Thymus (tissue), 11 donors: ENCODE measurements around the gene MT1HL1. TPM values are rescaled to one million over a fixed set of nuclear protein-coding genes. Genes with fewer than 3 reads are reported as not detected.
"Not testable (repeated sequence)": the region's sequence is repeated elsewhere in the genome, so short reads cannot be mapped to it uniquely, and the experiment has no call there.

Experiments used
- DNase-seq, 9 donors: peaks; one replicate each; pipeline ENCODE4 v3.0.0-alpha.2; 2013; ENCODE audit warnings: low spot score in 9 of 9, low read depth in 6 of 9, missing footprints in 1 of 9
- H3K27ac ChIP-seq, 2 donors: one replicate each; pipeline ENCODE4 v1.5.1; 2013; ENCODE audit warnings: control low read depth in 1 of 2, low read depth in 1 of 2, low read length in 1 of 2, mild to moderate bottlenecking in 1 of 2, moderate library complexity in 1 of 2
- H3K27me3 ChIP-seq, 2 donors: one replicate each; pipeline ENCODE4 v1.5.1; 2013; ENCODE audit warnings: low read length in 1 of 2; ENCODE audit not compliant: control insufficient read depth in 2 of 2, insufficient read depth in 1 of 2
- H3K36me3 ChIP-seq, 2 donors: one replicate each; pipeline ENCODE4 v1.5.1; 2013; ENCODE audit warnings: low read length in 1 of 2, mild to moderate bottlenecking in 1 of 2, moderate library complexity in 1 of 2; ENCODE audit not compliant: control insufficient read depth in 2 of 2, insufficient read depth in 2 of 2
- H3K4me1 ChIP-seq, 2 donors: one replicate each; pipeline ENCODE4 v1.5.1; 2013; ENCODE audit warnings: low read length in 2 of 2; ENCODE audit not compliant: control insufficient read depth in 2 of 2, insufficient read depth in 2 of 2
- H3K4me3 ChIP-seq, 2 donors: one replicate each; pipeline ENCODE4 v1.5.1; 2013; ENCODE audit warnings: low read length in 2 of 2, control low read depth in 1 of 2, mild to moderate bottlenecking in 1 of 2
- H3K9me3 ChIP-seq, 2 donors: one replicate each; pipeline ENCODE4 v1.5.1; 2013; ENCODE audit warnings: low read length in 1 of 2, mild to moderate bottlenecking in 1 of 2; ENCODE audit not compliant: control insufficient read depth in 2 of 2, insufficient read depth in 1 of 2
- WGBS: extraction: QIAGEN DNeasy Blood & Tissue Kit; methylation state at CpG from one replicate; pipeline ENCODE4 v1.1.7; 2013; 5-methylcytosine and 5-hydroxymethylcytosine counted together
- polyA plus RNA-seq: library from polyadenylated mRNA; stranded (reverse); fragments of 200-250 nt; gene quantifications from one replicate; pipeline ENCODE4 v1.2.3, GENCODE V29; 2013
- total RNA-seq: library from RNA; stranded (reverse); fragments of 120-200 nt; gene quantifications from one replicate; pipeline ENCODE4 v1.2.4, GENCODE V29; 2013
- donor health status: healthy.

MT1HL1 gene
- total and polyA plus RNA-seq, 2 donors: not detected

DNA sequence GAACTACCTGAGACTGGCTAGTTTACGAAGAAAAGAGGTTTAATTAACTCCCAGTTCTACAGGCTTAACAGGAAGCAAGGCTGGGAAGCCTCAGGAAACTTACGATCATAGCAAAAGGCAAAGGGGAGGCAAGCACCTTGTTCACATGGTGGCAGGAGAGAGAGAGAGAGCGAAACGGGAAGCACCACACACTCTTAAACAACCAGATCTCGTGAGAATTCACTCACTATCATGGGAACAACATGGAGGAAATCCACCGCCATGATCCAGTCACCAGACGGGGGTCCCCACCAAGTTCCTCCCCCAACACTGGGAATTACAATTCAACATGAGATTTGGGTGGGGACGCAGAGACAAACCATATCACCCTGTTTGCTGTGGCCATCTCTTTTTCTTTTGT, 11.8 kb downstream of the MT1HL1 start:
- H3K36me3 ChIP-seq: no peaks in the 10 kb centered on the region
- H3K9me3 ChIP-seq: no peaks in the 10 kb centered on the region
- 84% methylated on average over 8 of the region's 8 CpGs for WGBS
- no peak overlapping the region for H3K27ac ChIP-seq
- no peaks in the 10 kb centered on the region for H3K27me3 ChIP-seq
- DNase-seq: no peak
- no peak overlapping the region for H3K4me3 ChIP-seq
- no peaks in the 10 kb centered on the region for H3K4me1 ChIP-seq

DNA sequence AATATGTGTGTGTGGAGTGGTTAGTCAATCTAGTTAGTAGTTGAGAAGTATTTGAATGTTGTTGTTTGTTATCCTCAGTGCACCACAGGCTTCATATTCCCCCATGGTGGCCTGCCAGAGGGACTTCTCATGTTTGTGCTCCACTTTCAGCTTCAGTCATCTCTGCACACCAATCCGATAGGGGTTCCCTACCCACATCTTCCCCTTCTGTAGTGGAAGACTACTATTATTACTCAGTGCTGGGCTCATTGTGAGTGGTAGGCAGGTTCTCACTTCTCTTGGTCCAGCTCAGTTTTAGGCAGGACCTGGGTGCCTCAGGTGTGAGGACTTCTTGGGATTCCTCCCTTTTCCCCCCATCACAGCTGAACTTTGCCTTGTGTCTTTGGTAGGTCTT, 14.2 kb downstream of the MT1HL1 start:
- WGBS: 93% methylated on average over 1 of the region's 1 CpG
- no peaks in the 10 kb centered on the region for H3K27me3 ChIP-seq

DNA sequence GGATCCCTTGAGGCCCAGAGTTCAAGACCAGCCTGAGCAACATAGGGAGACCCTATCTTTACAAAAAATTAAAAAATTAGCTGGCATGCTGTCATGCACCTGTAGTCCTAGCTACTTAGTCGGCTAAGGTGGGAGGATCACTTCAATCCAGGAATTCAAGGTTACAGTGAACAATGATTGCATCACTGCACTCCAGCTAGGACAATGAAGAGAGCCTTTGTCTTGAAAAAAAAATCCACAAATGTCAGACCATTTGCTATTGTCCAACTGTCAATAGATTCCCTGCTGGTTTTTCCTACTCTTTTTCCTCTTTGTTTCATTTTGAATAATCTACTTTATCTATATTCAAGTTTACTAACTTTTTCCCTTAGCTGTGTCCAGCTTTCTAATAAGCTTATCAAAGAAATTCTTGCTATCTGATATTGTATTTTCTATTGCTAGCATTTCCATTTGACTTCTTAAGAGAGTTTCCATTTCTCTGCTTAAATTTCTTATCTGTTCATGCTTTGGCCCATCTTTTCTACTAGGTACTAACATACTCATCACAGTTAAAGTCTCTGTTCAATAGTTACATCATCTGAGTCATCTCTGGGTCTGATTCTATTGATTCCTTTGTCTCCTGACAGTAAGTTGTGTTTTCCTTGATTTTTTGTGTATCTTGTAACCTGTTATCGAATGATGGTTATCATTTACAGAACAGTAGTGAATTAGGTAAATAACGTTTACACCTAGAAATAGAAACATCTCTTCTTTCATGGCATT, 14.8 kb downstream of the MT1HL1 start:
- H3K36me3 ChIP-seq: no peaks in the 10 kb centered on the region
- DNase-seq: no peak
- no peaks in the 10 kb centered on the region for H3K4me1 ChIP-seq
- no peaks in the 10 kb centered on the region for H3K9me3 ChIP-seq
- WGBS: 95% methylated on average over 3 of the region's 3 CpGs
- H3K4me3 ChIP-seq: no peak overlapping the region
- H3K27ac ChIP-seq: no peak overlapping the region
- no peaks in the 10 kb centered on the region for H3K27me3 ChIP-seq

More for the DNA sequence above, 14.2 kb downstream of the MT1HL1 start:
- H3K27ac ChIP-seq: no peak overlapping the region
- H3K4me1 ChIP-seq: no peaks in the 10 kb centered on the region
- no peak overlapping the region for H3K4me3 ChIP-seq
- no peaks in the 10 kb centered on the region for H3K9me3 ChIP-seq
- no peak for DNase-seq
- no peaks in the 10 kb centered on the region for H3K36me3 ChIP-seq

DNA sequence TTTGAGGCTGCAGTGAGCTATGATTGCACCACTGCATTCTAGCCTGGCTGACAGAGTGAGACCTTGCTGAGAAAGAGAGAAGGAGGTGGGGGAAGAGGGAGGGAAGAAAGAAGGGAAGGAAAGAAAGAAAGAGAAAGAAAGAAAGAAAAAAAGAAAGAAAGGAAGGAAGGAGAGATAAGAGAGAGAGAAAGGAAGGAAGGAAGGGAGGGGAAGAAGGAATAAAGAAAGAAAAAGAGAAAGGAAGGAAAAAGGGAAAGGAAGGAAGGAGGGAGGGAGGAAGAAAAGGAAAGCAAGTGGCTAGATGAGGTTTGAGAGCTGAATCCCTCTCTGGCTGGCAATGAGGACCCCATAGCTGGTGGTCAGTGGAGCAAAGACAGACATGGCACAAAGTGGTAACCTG, 20.4 kb downstream of the MT1HL1 start:
- Histone ChIP-seq H3K27me3 (no peaks in the 10 kb centered on the region), H3K27ac (no peak overlapping the region), H3K9me3 (no peaks in the 10 kb centered on the region), H3K4me3 (no peak overlapping the region), H3K4me1 (no peaks in the 10 kb centered on the region), H3K36me3 (no peaks in the 10 kb centered on the region)
- no peak for DNase-seq

- DNase-seq: no peak
- H3K27me3 ChIP-seq: no peaks in the 10 kb centered on the region
- no peak overlapping the region for H3K4me3 ChIP-seq
- H3K36me3 ChIP-seq: no peaks in the 10 kb centered on the region
- no peaks in the 10 kb centered on the region for H3K4me1 ChIP-seq
- H3K27ac ChIP-seq: no peak overlapping the region
- WGBS: 98% methylated on average over 1 of the region's 1 CpG
- no peaks in the 10 kb centered on the region for H3K9me3 ChIP-seq
Observed at GRCh38 chr1:236982380-236982779, 21.9 kb downstream of the MT1HL1 start.

DNA sequence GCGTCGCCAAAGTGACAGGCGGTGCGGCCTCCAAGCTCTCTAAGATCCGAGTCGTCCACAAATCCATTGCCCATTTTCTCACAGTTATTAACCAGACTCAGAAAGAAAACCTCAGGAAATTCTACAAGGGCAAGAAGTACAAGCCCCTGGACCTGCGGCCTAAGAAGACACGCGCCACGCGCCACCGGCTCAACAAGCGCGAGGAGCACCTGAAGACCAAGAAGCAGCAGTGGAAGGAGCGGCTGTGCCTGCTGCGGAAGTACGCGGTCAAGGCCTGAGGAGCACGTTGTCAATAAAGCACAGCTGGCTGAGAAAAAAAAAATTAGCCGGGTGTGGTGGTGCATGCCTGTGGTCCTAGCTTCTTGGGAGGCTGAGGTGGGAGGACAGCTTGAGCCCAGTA, 22.8 kb downstream of the MT1HL1 start:
- 94% methylated on average over 20 of the region's 20 CpGs for WGBS
- not testable (repeated sequence) for DNase-seq

GRCh38 chr1:236980673-236981072, 23.6 kb downstream of the MT1HL1 start:
- no peaks in the 10 kb centered on the region for H3K27me3 ChIP-seq
- H3K27ac ChIP-seq: no peak overlapping the region
- no peaks in the 10 kb centered on the region for H3K9me3 ChIP-seq
- WGBS: 95% methylated on average over 6 of the region's 6 CpGs
- H3K36me3 ChIP-seq: no peaks in the 10 kb centered on the region
- H3K4me3 ChIP-seq: no peak overlapping the region
- DNase-seq: no peak
- H3K4me1 ChIP-seq: no peaks in the 10 kb centered on the region

More for the DNA sequence above, 22.8 kb downstream of the MT1HL1 start:
- H3K27me3 ChIP-seq, H3K36me3 ChIP-seq, H3K9me3 ChIP-seq, H3K4me3 ChIP-seq, H3K27ac ChIP-seq, H3K4me1 ChIP-seq: not testable (repeated sequence)

DNA sequence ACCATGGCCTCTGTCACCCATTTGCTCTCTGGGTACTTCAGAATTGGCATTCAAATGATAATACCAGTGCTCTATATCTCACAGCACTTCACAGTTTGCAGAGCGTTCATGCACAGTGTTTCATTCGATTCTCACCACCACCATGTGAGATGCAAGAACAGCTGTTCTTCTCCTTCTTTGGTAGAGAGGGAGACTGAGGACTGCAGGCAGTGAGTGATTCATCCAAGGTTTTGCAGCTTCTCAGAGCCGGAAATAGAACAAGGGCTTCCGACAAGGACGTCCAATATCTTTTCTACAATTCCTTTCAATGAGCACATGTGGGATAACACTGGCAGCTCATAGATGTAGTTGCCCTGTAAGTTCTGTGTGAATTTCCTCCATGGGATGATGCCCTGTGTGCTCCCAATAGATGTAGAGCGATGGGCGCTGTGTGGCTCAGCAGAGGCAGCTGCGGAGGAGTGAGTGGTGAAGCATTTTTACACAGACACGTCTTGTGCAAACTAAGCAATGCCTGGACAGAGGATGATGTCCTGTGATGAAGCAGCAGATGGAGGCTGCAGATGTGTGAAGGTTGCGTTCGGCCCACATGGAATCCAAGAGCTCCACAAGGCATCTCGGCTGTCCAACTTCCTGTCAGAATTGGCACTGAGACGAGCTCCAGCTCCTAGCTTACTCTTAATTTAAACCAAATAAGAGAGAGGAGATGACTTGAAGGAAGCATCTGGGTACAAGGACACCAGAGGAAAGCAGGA, 24.9 kb downstream of the MT1HL1 start:
- no peak overlapping the region for H3K4me3 ChIP-seq
- H3K36me3 ChIP-seq: no peaks in the 10 kb centered on the region
- WGBS: 92% methylated on average over 13 of the region's 13 CpGs
- no peaks in the 10 kb centered on the region for H3K4me1 ChIP-seq
- H3K27me3 ChIP-seq: no peaks in the 10 kb centered on the region
- no peaks in the 10 kb centered on the region for H3K9me3 ChIP-seq
- no peak overlapping the region for H3K27ac ChIP-seq
- DNase-seq: no peak

- H3K4me1 ChIP-seq: no peaks in the 10 kb centered on the region
- H3K4me3 ChIP-seq: no peak overlapping the region
- WGBS: 93% methylated on average over 14 of the region's 14 CpGs
- H3K9me3 ChIP-seq: no peaks in the 10 kb centered on the region
- no peaks in the 10 kb centered on the region for H3K27me3 ChIP-seq
- no peak overlapping the region for H3K27ac ChIP-seq
- H3K36me3 ChIP-seq: no peaks in the 10 kb centered on the region
- DNase-seq: no peak
Observed at GRCh38 chr1:236978740-236979139, 25.5 kb downstream of the MT1HL1 start.
